Erythroblast (primary cell): ENCODE data around the gene ZNF597.

ENCODE experiments used
- GATA1 ChIP-seq: IDR thresholded peaks from 2 replicates; pipeline ENCODE4 v1.6.1; 2011; ENCODE audit warnings: low read depth, mild to moderate bottlenecking, control low read depth, low read length, moderate library complexity
- POLR2A ChIP-seq: IDR thresholded peaks from 2 replicates; pipeline ENCODE4 v1.6.1; 2011; ENCODE audit warnings: mild to moderate bottlenecking, low read length

DNA sequence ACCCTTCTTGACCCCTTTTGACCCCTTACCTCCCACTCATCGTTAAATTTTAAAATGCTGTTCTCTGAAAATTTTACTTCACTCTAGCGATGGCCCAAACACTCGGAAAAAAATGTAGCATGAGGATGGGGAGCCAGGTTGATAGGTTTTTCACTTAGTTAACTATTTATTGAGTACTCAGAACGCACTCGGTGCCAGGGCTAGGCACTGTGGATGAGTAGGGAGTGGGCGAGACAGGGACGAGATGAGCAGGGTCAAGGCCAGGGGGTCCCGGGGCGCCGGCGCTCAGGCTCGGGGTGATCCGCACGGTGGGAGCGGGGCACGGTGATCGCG lies 42.9 kb downstream of the ZNF597 start:
- TF ChIP-seq POLR2A (no peak), GATA1 (no peak)
